ENCODE data around the gene FAM131A.

FAM131A gene

GRCh38 chr3:184291738-184292445 is 45.5 kb upstream of the FAM131A start:
- H3K23ac ChIP-seq (ENCODE audit: low read depth, low read length, poor library complexity) = no peak overlapping the region
- no CpG with 5 or more reads among the region's 21 CpGs for WGBS, 2 donors (ENCODE audit: extremely low coverage in 2 of 2, insufficient read length in 2 of 2, insufficient replicate concordance in 1 of 2)
- no peak overlapping the region for H3K4me3 ChIP-seq (ENCODE audit: low read length in 2 of 2)
- H2BK5ac ChIP-seq (ENCODE audit: low read length) = no peak overlapping the region
- peak overlapping the region; percentile 38 for H3K14ac ChIP-seq (ENCODE audit: low read length)
- DNase-seq (ENCODE audit: low spot score) = no peak
- no peak overlapping the region for H2AFZ ChIP-seq (ENCODE audit: low read length)
- no peak overlapping the region for H2AK5ac ChIP-seq (ENCODE audit: low read depth, low read length)
- no peak overlapping the region for H3K18ac ChIP-seq (ENCODE audit: low read length)
- H3K4me1 ChIP-seq (ENCODE audit: control insufficient read depth in 2 of 2, insufficient read depth in 1 of 2, low read depth in 1 of 2, low read length in 2 of 2) = no peaks in the 10 kb centered on the region
- H3K9me3 ChIP-seq (replicated peaks in 1 of 2; ENCODE audit: control insufficient read depth in 2 of 2, insufficient read depth in 1 of 2, low read depth in 1 of 2, low read length in 2 of 2) = no peaks in the 10 kb centered on the region
- no peaks in the 10 kb centered on the region for H3K36me3 ChIP-seq (replicated peaks in 1 of 2; ENCODE audit: control insufficient read depth in 2 of 2, insufficient read depth in 2 of 2, low read length in 2 of 2)
- no peak overlapping the region for H4K8ac ChIP-seq (ENCODE audit: low read depth, low read length)
- no peak overlapping the region for H2BK120ac ChIP-seq (ENCODE audit: low read depth, low read length)
- H3K27ac ChIP-seq (replicated peaks; ENCODE audit: low read length) = no peak overlapping the region
- H3K9ac ChIP-seq (ENCODE audit: low read depth, low read length, poor library complexity) = no peak overlapping the region
- H2BK12ac ChIP-seq (ENCODE audit: low read length) = no peak overlapping the region
- H4K91ac ChIP-seq (ENCODE audit: low read depth, low read length, poor library complexity) = no peak overlapping the region
- no peak overlapping the region for H3K4ac ChIP-seq (ENCODE audit: low read length)
- H2BK15ac ChIP-seq (ENCODE audit: low read length) = peak overlapping the region; percentile 26
- no peak overlapping the region for H3K4me2 ChIP-seq (ENCODE audit: insufficient read depth, low read length, poor library complexity, severe bottlenecking)
- H3K79me1 ChIP-seq (ENCODE audit: low read depth, low read length) = peaks cover 4% of the 10 kb centered on the region
- H3K27me3 ChIP-seq (ENCODE audit: control insufficient read depth in 3 of 3, insufficient read depth in 3 of 3, low read depth in 1 of 3, low read length in 3 of 3) = peaks cover 0 to 60% (median 0%) of the 10 kb centered on the region in 3 experiments

DNA sequence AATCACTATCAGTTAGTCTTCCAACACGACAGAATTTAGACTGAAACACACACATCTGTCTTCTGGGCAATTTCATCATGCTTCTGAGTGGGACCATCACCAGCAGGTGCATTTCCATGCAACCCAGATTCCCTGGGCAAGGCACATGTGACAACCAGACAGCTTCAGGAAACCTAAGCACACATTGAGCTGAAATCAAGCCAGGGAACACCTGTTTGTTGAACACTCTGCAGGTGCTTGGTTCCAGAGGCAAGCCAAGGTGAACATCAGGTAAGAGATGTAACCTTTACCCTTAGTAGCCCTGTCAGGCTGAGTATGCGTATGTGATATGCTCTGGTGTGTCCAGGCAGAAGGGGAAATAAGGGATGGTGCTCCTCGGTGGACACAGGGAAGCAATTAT is 41.6 kb upstream of the FAM131A start:
- DNase-seq (ENCODE audit: low spot score) = no peak
- WGBS, 2 donors (ENCODE audit: extremely low coverage in 2 of 2, insufficient read length in 2 of 2, insufficient replicate concordance in 1 of 2) = no CpG with 5 or more reads among the region's 3 CpGs

GRCh38 chr3:184296616-184297015 is 40.8 kb upstream of the FAM131A start:
- WGBS, 2 donors (ENCODE audit: extremely low coverage in 2 of 2, insufficient read length in 2 of 2, insufficient replicate concordance in 1 of 2) = no CpG with 5 or more reads among the region's 7 CpGs
- Histone ChIP-seq H3K36me3 (replicated peaks in 1 of 2; ENCODE audit: control insufficient read depth in 2 of 2, insufficient read depth in 2 of 2, low read length in 2 of 2) (peaks cover 9 to 17% of the 10 kb centered on the region in 2 donors), H3K9ac (ENCODE audit: low read depth, low read length, poor library complexity) (no peak overlapping the region), H2BK15ac (ENCODE audit: low read length) (no peak overlapping the region), H3K4ac (ENCODE audit: low read length) (no peak overlapping the region), H3K23ac (ENCODE audit: low read depth, low read length, poor library complexity) (no peak overlapping the region), H2AFZ (ENCODE audit: low read length) (no peak overlapping the region), H3K27me3 (ENCODE audit: control insufficient read depth in 3 of 3, insufficient read depth in 3 of 3, low read depth in 1 of 3, low read length in 3 of 3) (peaks cover 0 to 34% (median 0%) of the 10 kb centered on the region in 3 experiments), H4K91ac (ENCODE audit: low read depth, low read length, poor library complexity) (no peak overlapping the region), H2AK5ac (ENCODE audit: low read depth, low read length) (no peak overlapping the region), H2BK5ac (ENCODE audit: low read length) (no peak overlapping the region), H3K18ac (ENCODE audit: low read length) (no peak overlapping the region), H3K9me3 (replicated peaks in 1 of 2; ENCODE audit: control insufficient read depth in 2 of 2, insufficient read depth in 1 of 2, low read depth in 1 of 2, low read length in 2 of 2) (no peaks in the 10 kb centered on the region), H2BK12ac (ENCODE audit: low read length) (no peak overlapping the region), H2BK120ac (ENCODE audit: low read depth, low read length) (no peak overlapping the region), H3K27ac (replicated peaks; ENCODE audit: low read length) (no peak overlapping the region), H4K8ac (ENCODE audit: low read depth, low read length) (no peak overlapping the region), H3K4me2 (ENCODE audit: insufficient read depth, low read length, poor library complexity, severe bottlenecking) (no peak overlapping the region), H3K4me3 (ENCODE audit: low read length in 2 of 2) (no peak overlapping the region), H3K4me1 (ENCODE audit: control insufficient read depth in 2 of 2, insufficient read depth in 1 of 2, low read depth in 1 of 2, low read length in 2 of 2) (peaks cover 3 to 6% of the 10 kb centered on the region in 2 donors), H3K14ac (ENCODE audit: low read length) (no peak overlapping the region), H3K79me1 (ENCODE audit: low read depth, low read length) (peaks cover 10% of the 10 kb centered on the region)
- DNase-seq (ENCODE audit: low spot score) = no peak

More for the DNA sequence above, 41.6 kb upstream of the FAM131A start:
- Histone ChIP-seq H3K27me3 (ENCODE audit: control insufficient read depth in 3 of 3, insufficient read depth in 3 of 3, low read depth in 1 of 3, low read length in 3 of 3) (peaks cover 0 to 43% (median 0%) of the 10 kb centered on the region in 3 experiments), H3K79me1 (ENCODE audit: low read depth, low read length) (peaks cover 10% of the 10 kb centered on the region), H3K23ac (ENCODE audit: low read depth, low read length, poor library complexity) (no peak overlapping the region), H2BK15ac (ENCODE audit: low read length) (no peak overlapping the region), H2BK12ac (ENCODE audit: low read length) (no peak overlapping the region), H2BK5ac (ENCODE audit: low read length) (no peak overlapping the region), H3K9me3 (replicated peaks in 1 of 2; ENCODE audit: control insufficient read depth in 2 of 2, insufficient read depth in 1 of 2, low read depth in 1 of 2, low read length in 2 of 2) (no peaks in the 10 kb centered on the region), H2BK120ac (ENCODE audit: low read depth, low read length) (no peak overlapping the region), H3K4ac (ENCODE audit: low read length) (no peak overlapping the region), H2AK5ac (ENCODE audit: low read depth, low read length) (no peak overlapping the region), H3K18ac (ENCODE audit: low read length) (no peak overlapping the region), H3K36me3 (replicated peaks in 1 of 2; ENCODE audit: control insufficient read depth in 2 of 2, insufficient read depth in 2 of 2, low read length in 2 of 2) (peaks cover 5 to 9% of the 10 kb centered on the region in 2 donors), H4K8ac (ENCODE audit: low read depth, low read length) (no peak overlapping the region), H4K91ac (ENCODE audit: low read depth, low read length, poor library complexity) (no peak overlapping the region), H3K4me3 (ENCODE audit: low read length in 2 of 2) (no peak overlapping the region), H3K27ac (replicated peaks; ENCODE audit: low read length) (no peak overlapping the region), H3K14ac (ENCODE audit: low read length) (no peak overlapping the region), H3K4me2 (ENCODE audit: insufficient read depth, low read length, poor library complexity, severe bottlenecking) (no peak overlapping the region), H2AFZ (ENCODE audit: low read length) (no peak overlapping the region), H3K9ac (ENCODE audit: low read depth, low read length, poor library complexity) (no peak overlapping the region), H3K4me1 (ENCODE audit: control insufficient read depth in 2 of 2, insufficient read depth in 1 of 2, low read depth in 1 of 2, low read length in 2 of 2) (peaks cover 3 to 6% of the 10 kb centered on the region in 2 donors)

DNA sequence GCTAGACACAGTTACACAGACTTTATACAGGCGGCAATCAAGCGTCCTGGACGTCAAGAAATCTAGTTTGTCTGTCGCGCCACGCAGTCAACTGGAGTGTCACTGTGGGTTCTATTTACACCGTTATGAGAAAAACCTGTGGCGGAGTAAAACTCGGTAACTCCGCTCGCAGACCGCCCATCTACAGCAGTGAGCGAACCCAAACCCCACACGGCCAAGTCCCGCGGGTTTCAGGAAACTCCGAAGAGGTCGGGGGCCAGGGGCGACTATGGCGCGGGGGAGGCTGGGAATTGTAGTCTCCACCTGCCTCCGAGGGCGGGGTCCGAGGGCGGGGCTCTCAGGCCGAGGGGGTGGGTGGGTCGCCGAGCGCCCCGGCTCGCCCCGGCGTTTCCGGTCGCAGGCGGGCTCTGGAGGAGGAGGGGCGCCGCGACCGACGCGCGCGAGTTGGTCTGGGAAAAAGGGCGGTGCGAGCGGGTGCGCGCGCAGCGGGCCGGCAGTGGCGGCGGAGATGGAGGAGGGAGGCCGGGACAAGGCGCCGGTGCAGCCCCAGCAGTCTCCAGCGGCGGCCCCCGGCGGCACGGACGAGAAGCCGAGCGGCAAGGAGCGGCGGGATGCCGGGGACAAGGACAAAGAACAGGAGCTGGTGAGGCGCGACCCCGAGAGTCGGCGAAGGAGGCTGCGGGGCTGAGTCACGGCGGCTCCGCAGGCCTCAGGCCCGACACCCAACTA is 38.5 kb upstream of the FAM131A start, which contains the start of gene PSMD2:
Gene PSMD2, plus strand, starts transcription at position 483 of the 729 bp plus-strand sequence. Its CDS starts 26 bp downstream, at position 509.
- Histone ChIP-seq H2BK120ac (ENCODE audit: low read depth, low read length) (no peak within 1 kb of the TSS), H3K4ac (ENCODE audit: low read length) (no peak within 1 kb of the TSS), H2AFZ (ENCODE audit: low read length) (peak within 1 kb of the TSS; percentile 96), H3K9me3 (replicated peaks in 1 of 2; ENCODE audit: control insufficient read depth in 2 of 2, insufficient read depth in 1 of 2, low read depth in 1 of 2, low read length in 2 of 2) (no peaks in the 10 kb centered on the region), H3K18ac (ENCODE audit: low read length) (peak within 1 kb of the TSS; percentile 84), H3K4me2 (ENCODE audit: insufficient read depth, low read length, poor library complexity, severe bottlenecking) (peak within 1 kb of the TSS; percentile 78), H2BK15ac (ENCODE audit: low read length) (no peak within 1 kb of the TSS), H2AK5ac (ENCODE audit: low read depth, low read length) (peak within 1 kb of the TSS; percentile 78), H4K91ac (ENCODE audit: low read depth, low read length, poor library complexity) (no peak within 1 kb of the TSS), H3K23ac (ENCODE audit: low read depth, low read length, poor library complexity) (peak within 1 kb of the TSS; percentile 92), H3K36me3 (replicated peaks in 1 of 2; ENCODE audit: control insufficient read depth in 2 of 2, insufficient read depth in 2 of 2, low read length in 2 of 2) (peaks cover 31 to 40% of the 10 kb centered on the region in 2 donors), H2BK12ac (ENCODE audit: low read length) (peak within 1 kb of the TSS; percentile 61), H3K27ac (replicated peaks; ENCODE audit: low read length) (peak within 1 kb of the TSS; percentile 18), H3K27me3 (ENCODE audit: control insufficient read depth in 3 of 3, insufficient read depth in 3 of 3, low read depth in 1 of 3, low read length in 3 of 3) (peaks cover 0 to 11% (median 0%) of the 10 kb centered on the region in 3 experiments), H3K79me1 (ENCODE audit: low read depth, low read length) (peaks cover 6% of the 10 kb centered on the region), H2BK5ac (ENCODE audit: low read length) (peak within 1 kb of the TSS; percentile 35), H3K14ac (ENCODE audit: low read length) (peak within 1 kb of the TSS; percentile 57), H3K4me3 (ENCODE audit: low read length in 2 of 2) (peak within 1 kb of the TSS; percentile 86 to 94), H3K4me1 (ENCODE audit: control insufficient read depth in 2 of 2, insufficient read depth in 1 of 2, low read depth in 1 of 2, low read length in 2 of 2) (peaks cover 3 to 6% of the 10 kb centered on the region in 2 donors), H3K9ac (ENCODE audit: low read depth, low read length, poor library complexity) (peak within 1 kb of the TSS; percentile 96), H4K8ac (ENCODE audit: low read depth, low read length) (no peak within 1 kb of the TSS)
- no CpG with 5 or more reads among the region's 78 CpGs for WGBS, 2 donors (ENCODE audit: extremely low coverage in 2 of 2, insufficient read length in 2 of 2, insufficient replicate concordance in 1 of 2)
- peak; percentile 96 for DNase-seq (ENCODE audit: low spot score)
